Colon (tissue), 2 donors: ENCODE measurements around the gene POLDIP2.

Source experiments
- FAIRE-seq: peaks from 2 replicates; lab custom pipeline; 2012; peaks lifted over from hg19 to GRCh38; lab: Jason Lieb, UNC
- donor health status: control.
- donor health status: control.

The POLDIP2 gene

DNA sequence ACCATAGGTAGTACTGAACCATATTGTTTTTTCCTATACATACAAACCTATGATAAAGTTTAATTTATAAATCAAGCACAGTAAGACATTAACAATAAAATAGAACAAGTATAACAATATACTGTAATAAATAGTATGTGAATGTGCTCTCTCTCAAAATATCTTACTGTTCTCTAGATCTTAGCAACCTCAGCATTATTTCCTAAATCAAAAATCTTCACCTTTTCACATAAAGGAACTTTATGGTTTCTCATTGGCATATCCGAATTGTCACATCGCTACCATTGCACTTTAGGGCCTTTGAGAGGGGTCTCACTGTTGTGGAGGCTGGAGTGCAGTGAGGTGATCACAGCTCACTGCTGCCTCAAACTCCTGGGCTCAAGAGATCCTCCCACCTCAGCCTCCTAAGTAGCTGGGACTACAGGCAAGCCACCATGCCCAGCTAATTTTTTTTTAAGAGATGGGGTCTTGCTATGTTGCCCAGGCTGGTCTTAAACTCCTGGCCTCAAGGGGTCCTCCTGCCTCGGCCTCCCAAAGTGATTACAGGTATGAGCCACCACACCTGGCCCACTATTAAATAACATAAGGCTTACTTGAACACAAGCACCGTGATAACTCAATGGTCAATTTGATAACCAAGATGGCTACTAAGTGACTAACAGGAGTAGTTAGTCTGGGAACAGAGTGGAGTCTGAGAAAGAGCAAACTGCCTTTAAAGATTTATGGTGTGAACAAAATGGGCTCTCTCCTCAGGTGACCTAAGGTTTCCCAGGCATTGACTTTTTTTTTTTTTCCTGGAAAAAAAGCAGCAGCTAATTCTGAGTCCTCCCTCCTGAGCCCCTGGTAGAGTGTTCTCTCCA, 41.3 kb downstream of the POLDIP2 start:
- no peak for FAIRE-seq

DNA sequence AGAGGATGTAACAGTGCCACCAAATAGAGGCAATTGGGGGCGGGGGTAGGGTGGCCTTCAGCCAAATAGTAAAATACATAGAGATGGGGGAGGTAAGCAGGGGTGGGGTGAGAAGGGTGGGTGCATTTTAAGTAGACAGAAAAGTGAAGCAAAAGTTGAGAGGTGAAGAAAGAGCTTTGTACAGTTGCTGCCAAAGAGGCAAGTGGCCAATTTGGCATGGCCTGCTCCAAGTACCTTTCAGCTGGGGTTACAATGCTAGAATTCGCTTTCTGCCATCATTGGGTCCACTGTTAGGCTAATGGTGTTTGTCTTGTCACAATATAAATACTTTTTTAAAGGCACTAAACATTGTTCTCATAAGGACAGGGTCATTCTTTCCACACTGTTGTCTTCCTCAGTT, 43.5 kb downstream of the POLDIP2 start:
- no peak for FAIRE-seq

DNA sequence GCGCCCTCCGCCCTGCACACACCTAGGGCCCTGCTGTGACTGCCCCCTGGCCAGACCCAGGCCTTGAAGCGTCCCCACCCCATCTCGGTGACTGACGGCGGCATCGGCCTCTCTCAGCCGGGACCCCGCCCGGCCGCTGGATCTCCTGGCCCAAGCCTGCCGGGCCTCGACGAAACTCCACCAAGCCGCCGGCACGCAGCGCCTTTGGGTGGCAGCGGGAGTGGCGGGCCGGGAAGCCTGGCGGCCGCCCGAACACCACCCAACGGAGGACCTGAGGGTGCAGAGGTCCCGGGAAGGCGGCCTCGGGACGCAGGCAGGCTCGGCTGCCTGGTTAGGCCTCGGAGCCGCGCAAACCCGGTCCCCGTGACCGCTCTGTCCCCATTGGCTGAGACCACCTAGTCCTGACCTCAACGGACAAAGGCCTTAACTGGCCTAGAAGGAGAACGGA, 50.3 kb downstream of the POLDIP2 start:
- no peak for FAIRE-seq

DNA sequence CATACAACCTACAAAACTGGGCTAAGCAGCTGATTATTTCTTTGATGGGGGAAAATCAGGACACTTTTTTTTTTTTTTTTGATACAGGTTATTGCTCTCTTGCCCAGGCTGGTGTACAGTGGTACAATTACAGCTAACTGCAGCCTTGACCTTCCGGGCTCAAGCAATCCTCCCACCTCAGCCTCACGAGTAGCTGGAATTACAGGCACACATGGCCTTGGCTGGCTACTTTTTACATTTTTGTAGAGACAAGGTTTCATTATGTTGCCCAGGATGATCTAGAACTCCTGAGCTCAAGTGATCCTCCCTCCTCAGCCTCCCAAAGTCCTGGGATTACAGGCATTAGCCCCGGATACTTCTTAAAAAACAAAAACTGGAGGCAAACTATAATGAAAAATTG, 58.9 kb downstream of the POLDIP2 start:
- FAIRE-seq = no peak
